GM15510 (cell line): ENCODE data around the gene COIL.

Experiments
- POLR2A ChIP-seq: IDR thresholded peaks from 3 replicates; pipeline ENCODE4 v1.6.1; 2011; ENCODE audit warnings: borderline replicate concordance; ENCODE audit not compliant: insufficient read length; ENCODE audit errors: extremely low read depth

COIL gene

DNA sequence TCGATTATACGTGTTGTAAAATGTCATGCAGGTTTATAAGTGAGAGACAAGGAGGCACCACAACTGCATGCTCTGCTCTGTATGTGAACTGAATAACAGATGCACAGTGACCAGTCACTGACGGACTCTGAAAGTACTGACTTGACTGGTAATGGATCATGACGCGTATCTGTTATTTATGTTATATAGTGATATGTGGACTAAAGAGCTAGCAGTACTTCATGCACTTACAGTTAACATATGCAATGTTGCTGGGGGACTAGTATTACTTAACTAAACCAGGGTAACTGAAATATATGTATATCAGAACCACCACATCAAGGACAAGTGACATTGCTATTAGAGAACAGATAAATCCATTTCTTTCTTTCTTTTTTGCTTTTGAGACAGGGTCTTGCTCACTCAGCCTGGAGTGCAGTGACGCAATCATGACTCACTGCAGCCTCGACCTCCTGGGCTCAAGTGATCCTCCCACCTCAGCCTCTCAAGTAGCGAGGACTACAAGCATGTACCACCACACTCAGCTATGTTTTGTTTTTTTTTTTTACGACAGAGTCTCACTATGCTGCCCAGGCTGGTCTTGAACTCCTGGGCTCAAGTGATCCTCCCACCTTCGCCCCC lies 17.2 kb downstream of the COIL start:
- TF ChIP-seq POLR2A = no peak

DNA sequence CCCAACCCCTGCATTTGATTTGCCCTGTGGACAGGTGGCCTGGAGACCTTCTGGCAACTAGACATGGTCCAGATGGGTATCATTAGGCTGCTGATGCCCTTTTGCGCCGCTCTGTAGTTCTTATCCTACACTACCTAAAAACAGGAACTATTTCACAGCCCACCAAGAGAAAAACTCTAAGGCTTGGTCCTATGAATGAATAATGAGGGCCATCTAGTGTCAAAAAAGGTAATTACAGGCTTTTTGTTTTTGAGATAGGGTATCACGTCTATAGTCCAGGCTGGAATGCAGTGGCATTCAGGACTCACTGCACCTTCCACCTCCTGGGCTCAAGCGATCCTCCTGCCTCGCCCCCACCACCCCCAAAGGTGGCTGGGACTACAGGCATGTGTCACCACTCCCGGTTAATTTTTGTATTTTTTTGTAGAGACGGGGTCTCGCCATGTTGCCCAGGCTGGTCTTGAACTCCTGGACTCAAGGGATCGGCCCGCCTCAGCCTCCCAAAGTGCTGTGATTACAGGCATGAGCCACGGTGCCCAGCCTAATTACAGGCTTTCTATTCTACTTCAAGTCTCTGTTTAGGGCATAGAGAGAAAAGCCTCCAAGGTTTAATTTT lies 20.9 kb downstream of the COIL start:
- no peak for TF ChIP-seq POLR2A

DNA sequence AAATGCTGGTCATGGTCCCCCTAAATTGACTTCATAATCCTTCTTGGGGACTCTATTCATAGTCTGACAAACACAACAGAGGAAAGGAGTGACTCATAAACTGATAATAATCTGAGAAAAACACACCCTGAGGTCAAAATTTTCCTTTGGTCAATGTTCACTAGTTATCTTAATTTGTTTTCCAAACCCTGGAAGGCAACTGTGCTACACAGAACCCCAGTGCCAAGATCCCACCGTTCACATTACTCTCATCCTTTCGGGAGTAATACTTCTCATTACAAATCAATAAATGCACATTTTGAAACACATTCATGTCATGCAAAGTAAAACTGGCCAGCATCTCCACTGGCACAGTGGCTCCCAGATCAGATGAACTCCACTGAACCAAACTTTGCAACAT lies 23.2 kb downstream of the COIL start:
- no peak for TF ChIP-seq POLR2A

DNA sequence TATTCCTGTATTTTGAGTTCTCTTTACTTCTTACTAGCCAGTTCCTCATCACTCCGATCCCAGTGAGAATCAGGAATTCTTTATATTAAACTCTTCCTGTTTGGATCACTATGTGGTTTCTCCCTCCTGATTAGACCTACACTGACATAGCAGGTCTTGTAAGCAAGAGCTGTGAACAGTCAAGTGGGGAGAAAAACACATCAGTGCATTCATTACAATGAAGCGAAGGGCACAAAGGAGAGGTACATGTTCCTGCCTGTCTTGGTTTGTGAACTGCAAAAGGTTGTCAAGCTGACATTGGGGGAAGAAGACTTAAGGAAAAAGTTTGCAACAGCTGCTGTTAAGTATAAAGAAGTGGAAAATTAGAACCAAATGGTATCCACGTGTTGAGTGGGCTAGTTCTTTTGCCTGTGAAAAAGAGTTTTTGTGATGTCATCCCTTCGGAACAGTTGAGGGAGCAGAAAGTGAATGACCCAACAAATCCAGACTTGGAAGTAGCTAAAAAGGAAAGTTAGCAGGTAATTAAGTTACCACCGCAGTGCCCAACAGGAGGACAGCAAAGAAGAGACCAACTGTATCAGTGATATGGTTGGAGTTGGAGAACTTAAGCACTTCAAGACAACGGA lies 24.0 kb downstream of the COIL start:
- no peak for TF ChIP-seq POLR2A

DNA sequence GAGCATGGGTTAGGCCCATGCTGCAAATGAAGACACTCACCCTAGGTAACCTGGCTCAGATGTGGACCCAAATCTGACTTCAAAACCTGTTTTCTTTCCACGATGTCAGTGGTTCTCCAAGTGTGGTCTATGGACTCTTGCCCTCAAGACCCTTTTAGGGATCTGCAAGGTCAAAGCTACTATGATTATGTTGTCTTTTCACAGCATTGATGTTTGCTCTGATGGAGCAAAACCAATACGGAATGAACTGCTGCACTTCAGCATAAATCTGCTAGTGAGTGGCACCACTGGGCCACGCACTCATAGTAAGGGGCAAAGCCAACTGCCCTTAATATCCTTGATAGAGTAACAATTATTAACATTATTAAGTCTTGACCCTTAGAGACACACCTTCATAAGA lies 25.4 kb downstream of the COIL start:
- TF ChIP-seq POLR2A = no peak

DNA sequence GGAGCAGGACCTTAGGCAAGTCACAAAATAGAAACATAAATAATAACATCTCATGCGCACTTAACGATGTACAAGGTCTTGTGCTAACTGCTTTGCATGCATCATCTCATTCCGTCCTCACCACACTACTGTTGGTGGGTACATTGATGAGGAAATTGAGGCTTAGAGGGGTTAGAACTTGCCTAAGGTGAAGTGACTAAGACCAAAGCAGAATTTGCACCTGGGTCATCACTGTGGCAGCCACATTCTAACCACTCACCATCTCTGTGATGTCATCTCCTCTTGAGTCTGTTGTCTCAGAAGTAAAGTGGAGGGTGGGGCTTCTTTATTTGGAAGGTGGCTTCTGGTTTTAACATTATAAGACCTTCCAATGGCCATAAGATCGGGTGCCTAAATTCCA lies 26.6 kb downstream of the COIL start:
- no peak for TF ChIP-seq POLR2A

DNA sequence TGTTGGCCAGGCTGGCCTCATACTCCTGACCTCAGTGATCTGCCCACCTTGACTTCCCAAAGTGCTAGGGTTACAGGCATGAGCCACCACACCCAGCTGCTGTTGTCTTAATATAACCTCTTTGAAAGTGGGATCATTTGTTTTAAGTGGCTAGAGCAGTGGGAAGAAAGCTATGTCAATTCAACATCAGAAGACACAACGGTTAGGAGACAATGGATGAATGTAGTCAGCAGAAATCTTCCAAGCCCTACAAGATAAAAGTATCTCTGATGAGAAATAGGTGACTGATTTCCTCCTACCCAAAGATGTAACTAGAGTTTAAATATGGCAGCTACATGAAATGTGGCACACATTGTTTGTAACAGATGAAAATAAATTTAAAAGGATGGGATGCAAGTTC lies 27.0 kb downstream of the COIL start:
- no peak for TF ChIP-seq POLR2A

DNA sequence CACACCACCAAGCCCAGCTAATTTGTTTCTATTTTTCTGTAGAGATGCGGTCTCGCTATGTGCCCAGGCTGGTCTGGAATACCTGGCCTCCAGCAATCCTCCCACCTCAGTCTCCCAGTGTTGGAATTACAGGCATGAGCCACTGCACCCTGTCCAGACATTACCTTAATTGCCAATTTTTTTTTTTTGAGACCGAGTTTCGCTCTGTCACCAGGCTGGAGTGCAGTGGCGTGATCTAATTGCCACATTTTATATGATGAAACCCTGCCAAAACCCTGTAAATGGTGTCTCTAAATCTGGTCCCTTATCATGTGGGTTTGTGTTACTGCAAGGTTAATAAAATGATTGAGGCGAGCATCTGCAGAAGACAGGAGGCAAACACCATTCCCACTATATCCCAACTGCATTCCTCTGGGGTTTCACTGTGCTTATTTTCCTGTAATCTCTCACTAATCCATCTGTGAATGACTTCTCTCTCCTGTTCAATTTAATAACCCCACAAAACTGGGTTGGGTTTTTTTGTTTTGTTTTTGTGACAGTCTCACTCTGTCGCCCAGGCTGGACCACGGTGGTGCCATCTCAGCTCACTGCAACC lies 27.6 kb downstream of the COIL start:
- no peak for TF ChIP-seq POLR2A

DNA sequence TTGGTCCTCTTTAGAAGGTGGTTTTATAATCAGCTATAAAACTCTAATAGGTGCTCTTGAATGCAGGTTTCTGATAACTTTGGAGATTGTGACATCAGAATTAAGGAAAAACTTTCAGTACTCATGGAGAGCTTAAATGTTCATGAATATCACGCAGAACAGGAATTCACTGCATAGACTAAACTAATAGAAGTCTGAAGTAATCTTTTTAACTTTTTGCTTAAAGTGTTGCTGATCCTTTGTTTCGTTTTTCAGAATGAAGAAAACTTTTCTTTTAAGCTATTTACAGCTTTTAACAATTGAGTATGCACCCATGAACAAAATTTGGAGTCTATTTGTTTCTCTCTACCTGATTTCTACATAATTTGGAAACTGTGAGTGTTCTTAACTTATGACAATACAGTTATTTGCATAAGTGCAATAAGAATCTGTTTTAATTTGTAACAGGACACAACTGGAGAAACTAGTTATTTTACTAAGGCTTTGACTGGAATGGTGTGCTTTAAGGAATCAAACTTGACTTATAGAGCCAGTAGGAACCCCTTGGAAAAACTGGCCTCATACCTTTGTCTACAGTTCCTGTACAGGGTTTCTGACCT lies 30.0 kb downstream of the COIL start:
- no peak for TF ChIP-seq POLR2A

DNA sequence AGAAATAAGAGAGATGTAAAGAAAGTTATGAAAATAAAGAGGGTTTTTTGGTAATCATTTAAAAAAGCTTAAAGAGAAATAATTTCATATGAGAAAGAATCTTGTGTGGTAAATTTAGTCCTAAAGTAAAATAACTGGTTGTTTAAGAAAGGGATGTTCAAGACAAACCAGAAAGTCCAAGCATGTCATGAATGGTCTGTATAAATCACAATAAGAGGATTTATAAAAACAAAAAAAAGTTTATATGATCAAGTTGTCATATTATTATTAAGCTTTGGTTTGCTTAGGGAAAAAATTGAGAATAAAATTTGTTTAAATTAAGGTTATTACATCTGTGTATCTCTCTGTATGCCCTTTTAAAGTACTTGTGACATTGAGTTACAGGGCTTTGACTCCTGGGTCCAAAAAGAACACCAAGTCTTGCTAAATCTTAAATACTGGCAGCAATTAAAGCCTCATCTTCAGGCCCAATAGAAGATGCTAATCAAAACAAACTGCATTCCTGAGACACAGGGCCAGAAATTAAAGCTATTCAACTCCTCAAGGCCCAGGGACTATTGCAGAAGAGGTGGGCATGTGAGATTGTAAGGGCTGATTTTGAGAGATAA lies 31.4 kb downstream of the COIL start:
- TF ChIP-seq POLR2A = no peak

DNA sequence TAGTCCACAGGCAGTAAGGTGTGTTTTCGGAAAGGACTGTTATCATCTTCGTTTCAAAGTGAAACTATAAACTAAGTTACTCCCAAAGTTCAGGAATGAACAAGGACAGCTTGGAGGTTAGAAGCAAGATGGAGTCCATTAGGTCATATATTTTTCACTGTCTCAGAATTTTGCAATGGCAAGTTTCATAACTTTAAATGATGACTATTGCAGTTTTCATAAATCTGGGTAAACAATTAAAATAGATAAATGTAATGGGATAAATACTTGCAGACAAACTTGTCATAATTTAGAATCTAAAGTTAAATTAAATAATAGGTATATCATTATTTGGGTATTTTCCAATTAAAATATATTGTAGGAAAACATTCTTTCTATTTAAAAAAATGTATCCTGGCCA lies 32.3 kb downstream of the COIL start:
- no peak for TF ChIP-seq POLR2A

DNA sequence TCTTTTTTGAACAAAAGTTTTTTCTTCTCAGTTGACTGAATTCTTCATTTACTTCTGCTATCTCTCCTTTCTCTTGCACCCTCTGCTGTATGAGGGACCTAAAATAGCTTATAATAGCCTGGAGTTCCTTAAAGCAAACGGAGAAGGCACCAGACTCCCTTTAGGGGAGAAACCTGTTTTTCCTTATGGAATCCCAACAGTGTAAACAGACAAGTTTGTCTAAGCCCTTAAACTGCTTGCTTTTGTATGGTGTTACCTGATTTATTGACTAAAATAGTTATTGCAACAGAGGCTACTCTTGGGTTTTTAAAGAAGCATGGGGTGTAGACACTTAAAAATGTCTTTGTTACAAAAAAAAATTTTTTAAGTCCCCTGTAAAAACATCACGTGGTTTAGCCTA lies 34.1 kb downstream of the COIL start:
- no peak for TF ChIP-seq POLR2A

DNA sequence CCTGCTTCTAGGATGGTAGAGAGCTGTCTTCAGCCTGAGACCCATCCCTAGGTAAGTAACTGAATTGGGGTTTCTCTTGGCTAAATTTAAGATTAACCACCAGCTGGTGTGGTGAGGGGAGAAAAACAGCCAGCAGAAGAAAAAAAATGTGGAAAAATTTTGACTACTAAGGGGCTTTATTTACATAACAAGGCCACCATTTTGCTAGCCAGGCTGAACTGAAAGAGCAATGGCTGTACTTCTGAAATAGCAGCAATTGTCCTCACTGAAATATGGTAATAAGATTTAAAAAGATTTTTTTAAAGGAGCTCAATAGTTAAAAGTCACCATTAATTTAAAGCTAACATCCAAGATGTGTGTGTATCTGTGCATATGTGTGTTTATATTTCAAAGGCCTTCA lies 34.6 kb downstream of the COIL start:
- no peak for TF ChIP-seq POLR2A

DNA sequence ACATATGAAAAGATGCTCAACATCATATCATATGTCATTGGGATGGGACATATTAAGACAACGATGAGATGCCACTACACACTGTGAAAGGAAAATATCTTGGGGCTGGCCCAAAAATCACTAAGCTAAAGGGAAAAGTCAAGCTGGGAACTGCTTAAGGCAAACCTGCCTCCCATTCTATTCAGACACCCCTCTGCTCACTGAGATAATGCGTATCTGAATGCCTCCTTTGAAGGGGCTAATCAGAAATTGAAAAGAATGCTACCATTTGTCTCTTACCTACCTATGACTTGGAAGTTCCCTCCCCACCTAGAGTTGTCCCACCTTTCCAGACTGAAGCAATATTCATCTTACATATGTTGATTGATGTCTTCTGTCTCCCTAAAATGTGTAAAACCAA lies 35.8 kb downstream of the COIL start:
- TF ChIP-seq POLR2A = no peak

DNA sequence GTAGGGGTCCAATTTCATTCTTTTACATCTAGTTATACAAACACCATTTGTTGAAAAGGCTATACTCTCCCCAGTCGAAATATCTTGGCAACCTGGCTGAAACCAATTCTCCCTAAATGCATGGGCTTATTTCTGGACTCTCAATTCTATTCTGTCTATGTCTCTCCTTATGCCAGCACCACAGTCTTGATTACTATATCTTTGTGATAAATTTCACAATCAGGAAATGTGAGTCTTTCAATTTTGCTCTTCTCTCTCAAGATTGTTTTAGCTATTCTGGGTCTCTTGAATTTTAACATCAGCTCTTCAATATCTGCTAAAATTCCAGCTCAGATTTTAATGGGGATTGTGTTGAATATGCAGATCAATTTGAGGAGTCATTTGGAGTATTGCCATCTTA lies 41.1 kb downstream of the COIL start:
- TF ChIP-seq POLR2A = no peak
